HEK293 (cell line): Measurements from ENCODE around the gene AFF4.

Experiments
- HOXA7 ChIP-seq: sonication (generic); formaldehyde crosslinking; IDR thresholded peaks from 2 replicates; pipeline ENCODE4 v1.8.1; 2022; ENCODE audit warnings: missing genetic modification reagents, borderline replicate concordance
- HOXD13 ChIP-seq: sonication (generic); formaldehyde crosslinking; IDR thresholded peaks from 2 replicates; pipeline ENCODE4 v1.8.0; 2022; ENCODE audit warnings: missing genetic modification reagents, borderline replicate concordance
- KLF1 ChIP-seq: fragments of 450-650 bp; formaldehyde crosslinking; IDR thresholded peaks from 2 replicates; pipeline ENCODE4 v1.5.1; 2016; ENCODE audit warnings: missing biosample characterization, missing genetic modification characterization
- MEIS1 ChIP-seq: sonication (generic); formaldehyde crosslinking; IDR thresholded peaks from 2 replicates; pipeline ENCODE4 v1.8.1; 2022; ENCODE audit warnings: missing genetic modification reagents, mild to moderate bottlenecking, borderline replicate concordance
- SCRT2 ChIP-seq: fragments of 450-650 bp; formaldehyde crosslinking; IDR thresholded peaks from 2 replicates; pipeline ENCODE4 v1.5.1; 2016; ENCODE audit warnings: missing biosample characterization, missing genetic modification characterization
- TRIM28 ChIP-seq: IDR thresholded peaks from 2 replicates; pipeline ENCODE4 v1.6.1; 2011; ENCODE audit warnings: low read length, control low read depth, borderline replicate concordance
- ZBTB1 ChIP-seq: fragments of 450-650 bp; formaldehyde crosslinking; IDR thresholded peaks from 2 replicates; pipeline ENCODE4 v1.5.1; 2016; ENCODE audit warnings: missing biosample characterization, missing genetic modification characterization
- ZBTB17 ChIP-seq: fragments of 450-650 bp; formaldehyde crosslinking; IDR thresholded peaks from 2 replicates; pipeline ENCODE4 v1.5.1; 2016; ENCODE audit warnings: missing biosample characterization, missing genetic modification characterization
- ZNF148 ChIP-seq: fragments of 450-650 bp; formaldehyde crosslinking; IDR thresholded peaks from 2 replicates; pipeline ENCODE4 v1.5.0; 2017; ENCODE audit warnings: missing biosample characterization, missing genetic modification characterization, borderline replicate concordance
- ZNF16 ChIP-seq: fragments of 450-650 bp; formaldehyde crosslinking; IDR thresholded peaks from 2 replicates; pipeline ENCODE4 v1.5.1; 2016; ENCODE audit warnings: low read depth, missing biosample characterization, missing genetic modification characterization
- ZNF214 ChIP-seq: fragments of 450-650 bp; formaldehyde crosslinking; IDR thresholded peaks from 2 replicates; pipeline ENCODE4 v1.5.1; 2017; ENCODE audit warnings: missing biosample characterization, mild to moderate bottlenecking, missing genetic modification characterization, borderline replicate concordance
- ZNF394 ChIP-seq: fragments of 450-650 bp; formaldehyde crosslinking; IDR thresholded peaks from 2 replicates; pipeline ENCODE4 v1.5.1; 2016; ENCODE audit warnings: missing biosample characterization, missing genetic modification characterization, mild to moderate bottlenecking, moderate library complexity, borderline replicate concordance
- ZNF548 ChIP-seq: fragments of 450-650 bp; formaldehyde crosslinking; IDR thresholded peaks from 2 replicates; pipeline ENCODE4 v1.5.1; 2016; ENCODE audit warnings: missing biosample characterization, missing genetic modification characterization
- ZNF571 ChIP-seq: fragments of 450-650 bp; formaldehyde crosslinking; IDR thresholded peaks from 2 replicates; pipeline ENCODE4 v1.5.0; 2017; ENCODE audit warnings: missing biosample characterization, missing genetic modification characterization
- ZNF623 ChIP-seq: fragments of 450-650 bp; formaldehyde crosslinking; IDR thresholded peaks from 2 replicates; pipeline ENCODE4 v1.5.1; 2016; ENCODE audit warnings: missing biosample characterization, missing genetic modification characterization
- ZNF629 ChIP-seq: fragments of 450-650 bp; formaldehyde crosslinking; IDR thresholded peaks from 2 replicates; pipeline ENCODE4 v1.5.1; 2017; ENCODE audit warnings: missing biosample characterization, missing genetic modification characterization
- ZNF701 ChIP-seq: fragments of 450-650 bp; formaldehyde crosslinking; IDR thresholded peaks from 2 replicates; pipeline ENCODE4 v1.5.1; 2016; ENCODE audit warnings: missing biosample characterization, missing genetic modification characterization
- ZNF776 ChIP-seq: fragments of 450-650 bp; formaldehyde crosslinking; IDR thresholded peaks from 2 replicates; pipeline ENCODE4 v1.5.0; 2017; ENCODE audit warnings: missing biosample characterization, missing genetic modification characterization, borderline replicate concordance
- ZNF792 ChIP-seq: fragments of 450-650 bp; formaldehyde crosslinking; IDR thresholded peaks from 2 replicates; pipeline ENCODE4 v1.5.1; 2016; ENCODE audit warnings: missing biosample characterization, missing genetic modification characterization
- ZXDB ChIP-seq: fragments of 450-650 bp; formaldehyde crosslinking; IDR thresholded peaks from 2 replicates; pipeline ENCODE4 v1.5.1; 2016; ENCODE audit warnings: missing biosample characterization, missing genetic modification characterization
- TF ChIP-seq, protein P1 (sequence below): fragments of 450-650 bp; formaldehyde crosslinking; IDR thresholded peaks from 2 replicates; pipeline ENCODE4 v1.5.1; 2016; ENCODE audit warnings: missing biosample characterization, missing genetic modification characterization
- TF ChIP-seq, protein P2 (sequence below): fragments of 450-650 bp; formaldehyde crosslinking; IDR thresholded peaks from 2 replicates; pipeline ENCODE4 v1.5.1; 2016; ENCODE audit warnings: missing biosample characterization, missing genetic modification characterization
- TF ChIP-seq, protein P3 (sequence below): fragments of 450-650 bp; formaldehyde crosslinking; conservative IDR thresholded peaks from 2 replicates; pipeline ENCODE4 v1.5.1; 2016; ENCODE audit warnings: low read depth, missing biosample characterization, missing genetic modification characterization
- TF ChIP-seq, protein P4 (sequence below): IDR thresholded peaks from 2 replicates; pipeline ENCODE4 v1.6.1; 2011; ENCODE audit warnings: mild to moderate bottlenecking, low read depth, low read length, borderline replicate concordance
- TF ChIP-seq, protein P5 (sequence below): fragments of 450-650 bp; formaldehyde crosslinking; IDR thresholded peaks from 2 replicates; pipeline ENCODE4 v1.5.1; 2016; ENCODE audit warnings: missing biosample characterization, missing genetic modification characterization
- TF ChIP-seq, protein P6 (sequence below): sonication (generic); formaldehyde crosslinking; IDR thresholded peaks from 2 replicates; pipeline ENCODE4 v1.8.1; 2022; ENCODE audit warnings: mild to moderate bottlenecking, moderate library complexity, missing genetic modification reagents

The AFF4 gene

DNA sequence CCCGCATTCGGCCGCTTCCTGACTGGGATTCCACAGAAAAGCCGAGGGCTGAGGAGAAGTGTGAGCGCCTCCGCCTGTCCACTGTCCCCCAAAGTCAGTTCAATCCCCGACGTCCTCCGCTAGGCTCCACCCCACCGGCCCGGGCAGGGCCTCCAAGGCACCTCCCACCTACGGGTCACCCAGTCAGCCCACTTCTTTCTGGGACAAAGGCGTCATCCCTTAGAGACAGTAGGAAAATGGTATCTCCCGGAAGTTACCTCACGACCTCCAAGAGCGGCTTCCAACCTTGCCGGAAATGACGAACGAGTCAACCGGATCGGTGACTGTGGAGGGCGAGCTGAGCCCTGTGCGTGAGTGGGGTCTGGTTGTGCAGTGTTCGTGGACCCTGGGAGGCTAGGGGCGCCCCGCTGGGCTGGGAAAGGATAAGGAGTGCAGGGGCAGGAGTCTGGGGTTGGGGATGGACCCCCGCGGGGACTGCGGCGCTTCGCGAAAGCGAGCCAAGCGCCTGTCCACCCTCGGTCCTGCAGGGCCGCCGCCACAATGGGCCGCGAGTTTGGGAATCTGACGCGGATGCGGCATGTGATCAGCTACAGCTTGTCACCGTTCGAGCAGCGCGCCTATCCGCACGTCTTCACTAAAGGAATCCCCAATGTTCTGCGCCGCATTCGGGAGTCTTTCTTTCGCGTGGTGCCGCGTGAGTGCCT lies 96.9 kb downstream of the AFF4 start, which contains the start of the genes GDF9 and UQCRQ (continued):
- TF ChIP-seq, protein P1, sequence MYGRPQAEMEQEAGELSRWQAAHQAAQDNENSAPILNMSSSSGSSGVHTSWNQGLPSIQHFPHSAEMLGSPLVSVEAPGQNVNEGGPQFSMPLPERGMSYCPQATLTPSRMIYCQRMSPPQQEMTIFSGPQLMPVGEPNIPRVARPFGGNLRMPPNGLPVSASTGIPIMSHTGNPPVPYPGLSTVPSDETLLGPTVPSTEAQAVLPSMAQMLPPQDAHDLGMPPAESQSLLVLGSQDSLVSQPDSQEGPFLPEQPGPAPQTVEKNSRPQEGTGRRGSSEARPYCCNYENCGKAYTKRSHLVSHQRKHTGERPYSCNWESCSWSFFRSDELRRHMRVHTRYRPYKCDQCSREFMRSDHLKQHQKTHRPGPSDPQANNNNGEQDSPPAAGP (tag by site-specific recombination): 0 out of 2 replicates have a peak, but pooled peaks have one; percentile 43
- TF ChIP-seq ZNF623 (tag by site-specific recombination) (no peak), ZNF394 (tag by site-specific recombination) (peak; percentile 45; the same call in 1 of the 2 replicates), ZXDB (peak; percentile 80), ZNF148 (no peak), ZNF214 (tag by site-specific recombination) (no peak), ZNF792 (no peak), ZNF776 (tag by site-specific recombination) (no peak), MEIS1 (CRISPR knock-in tag) (no peak), ZNF701 (tag by site-specific recombination) (no peak), ZNF16 (no peak), ZBTB17 (peak; percentile 84), ZNF548 (tag by site-specific recombination) (no peak), ZNF629 (tag by site-specific recombination) (peak; percentile 100), TRIM28 (peak; percentile 84), HOXD13 (no peak), ZNF571 (no peak), HOXA7 (CRISPR knock-in tag) (no peak), ZBTB1 (tag by site-specific recombination) (no peak), KLF1 (0 out of 2 replicates have a peak, but pooled peaks have one; percentile 27), SCRT2 (tag by site-specific recombination) (no peak)
- TF ChIP-seq, protein P2, sequence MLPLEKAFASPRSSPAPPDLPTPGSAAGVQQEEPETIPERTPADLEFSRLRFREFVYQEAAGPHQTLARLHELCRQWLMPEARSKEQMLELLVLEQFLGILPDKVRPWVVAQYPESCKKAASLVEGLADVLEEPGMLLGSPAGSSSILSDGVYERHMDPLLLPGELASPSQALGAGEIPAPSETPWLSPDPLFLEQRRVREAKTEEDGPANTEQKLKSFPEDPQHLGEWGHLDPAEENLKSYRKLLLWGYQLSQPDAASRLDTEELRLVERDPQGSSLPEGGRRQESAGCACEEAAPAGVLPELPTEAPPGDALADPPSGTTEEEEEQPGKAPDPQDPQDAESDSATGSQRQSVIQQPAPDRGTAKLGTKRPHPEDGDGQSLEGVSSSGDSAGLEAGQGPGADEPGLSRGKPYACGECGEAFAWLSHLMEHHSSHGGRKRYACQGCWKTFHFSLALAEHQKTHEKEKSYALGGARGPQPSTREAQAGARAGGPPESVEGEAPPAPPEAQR (tag by site-specific recombination): no peak
- TF ChIP-seq, protein P3, sequence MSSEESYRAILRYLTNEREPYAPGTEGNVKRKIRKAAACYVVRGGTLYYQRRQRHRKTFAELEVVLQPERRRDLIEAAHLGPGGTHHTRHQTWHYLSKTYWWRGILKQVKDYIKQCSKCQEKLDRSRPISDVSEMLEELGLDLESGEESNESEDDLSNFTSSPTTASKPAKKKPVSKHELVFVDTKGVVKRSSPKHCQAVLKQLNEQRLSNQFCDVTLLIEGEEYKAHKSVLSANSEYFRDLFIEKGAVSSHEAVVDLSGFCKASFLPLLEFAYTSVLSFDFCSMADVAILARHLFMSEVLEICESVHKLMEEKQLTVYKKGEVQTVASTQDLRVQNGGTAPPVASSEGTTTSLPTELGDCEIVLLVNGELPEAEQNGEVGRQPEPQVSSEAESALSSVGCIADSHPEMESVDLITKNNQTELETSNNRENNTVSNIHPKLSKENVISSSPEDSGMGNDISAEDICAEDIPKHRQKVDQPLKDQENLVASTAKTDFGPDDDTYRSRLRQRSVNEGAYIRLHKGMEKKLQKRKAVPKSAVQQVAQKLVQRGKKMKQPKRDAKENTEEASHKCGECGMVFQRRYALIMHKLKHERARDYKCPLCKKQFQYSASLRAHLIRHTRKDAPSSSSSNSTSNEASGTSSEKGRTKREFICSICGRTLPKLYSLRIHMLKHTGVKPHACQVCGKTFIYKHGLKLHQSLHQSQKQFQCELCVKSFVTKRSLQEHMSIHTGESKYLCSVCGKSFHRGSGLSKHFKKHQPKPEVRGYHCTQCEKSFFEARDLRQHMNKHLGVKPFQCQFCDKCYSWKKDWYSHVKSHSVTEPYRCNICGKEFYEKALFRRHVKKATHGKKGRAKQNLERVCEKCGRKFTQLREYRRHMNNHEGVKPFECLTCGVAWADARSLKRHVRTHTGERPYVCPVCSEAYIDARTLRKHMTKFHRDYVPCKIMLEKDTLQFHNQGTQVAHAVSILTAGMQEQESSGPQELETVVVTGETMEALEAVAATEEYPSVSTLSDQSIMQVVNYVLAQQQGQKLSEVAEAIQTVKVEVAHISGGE: peak; percentile 91
- TF ChIP-seq, protein P4, sequence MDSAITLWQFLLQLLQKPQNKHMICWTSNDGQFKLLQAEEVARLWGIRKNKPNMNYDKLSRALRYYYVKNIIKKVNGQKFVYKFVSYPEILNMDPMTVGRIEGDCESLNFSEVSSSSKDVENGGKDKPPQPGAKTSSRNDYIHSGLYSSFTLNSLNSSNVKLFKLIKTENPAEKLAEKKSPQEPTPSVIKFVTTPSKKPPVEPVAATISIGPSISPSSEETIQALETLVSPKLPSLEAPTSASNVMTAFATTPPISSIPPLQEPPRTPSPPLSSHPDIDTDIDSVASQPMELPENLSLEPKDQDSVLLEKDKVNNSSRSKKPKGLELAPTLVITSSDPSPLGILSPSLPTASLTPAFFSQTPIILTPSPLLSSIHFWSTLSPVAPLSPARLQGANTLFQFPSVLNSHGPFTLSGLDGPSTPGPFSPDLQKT: no peak
- TF ChIP-seq, protein P5, sequence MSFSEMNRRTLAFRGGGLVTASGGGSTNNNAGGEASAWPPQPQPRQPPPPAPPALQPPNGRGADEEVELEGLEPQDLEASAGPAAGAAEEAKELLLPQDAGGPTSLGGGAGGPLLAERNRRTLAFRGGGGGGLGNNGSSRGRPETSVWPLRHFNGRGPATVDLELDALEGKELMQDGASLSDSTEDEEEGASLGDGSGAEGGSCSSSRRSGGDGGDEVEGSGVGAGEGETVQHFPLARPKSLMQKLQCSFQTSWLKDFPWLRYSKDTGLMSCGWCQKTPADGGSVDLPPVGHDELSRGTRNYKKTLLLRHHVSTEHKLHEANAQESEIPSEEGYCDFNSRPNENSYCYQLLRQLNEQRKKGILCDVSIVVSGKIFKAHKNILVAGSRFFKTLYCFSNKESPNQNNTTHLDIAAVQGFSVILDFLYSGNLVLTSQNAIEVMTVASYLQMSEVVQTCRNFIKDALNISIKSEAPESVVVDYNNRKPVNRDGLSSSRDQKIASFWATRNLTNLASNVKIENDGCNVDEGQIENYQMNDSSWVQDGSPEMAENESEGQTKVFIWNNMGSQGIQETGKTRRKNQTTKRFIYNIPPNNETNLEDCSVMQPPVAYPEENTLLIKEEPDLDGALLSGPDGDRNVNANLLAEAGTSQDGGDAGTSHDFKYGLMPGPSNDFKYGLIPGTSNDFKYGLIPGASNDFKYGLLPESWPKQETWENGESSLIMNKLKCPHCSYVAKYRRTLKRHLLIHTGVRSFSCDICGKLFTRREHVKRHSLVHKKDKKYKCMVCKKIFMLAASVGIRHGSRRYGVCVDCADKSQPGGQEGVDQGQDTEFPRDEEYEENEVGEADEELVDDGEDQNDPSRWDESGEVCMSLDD: peak; percentile 67
- TF ChIP-seq, protein P6, sequence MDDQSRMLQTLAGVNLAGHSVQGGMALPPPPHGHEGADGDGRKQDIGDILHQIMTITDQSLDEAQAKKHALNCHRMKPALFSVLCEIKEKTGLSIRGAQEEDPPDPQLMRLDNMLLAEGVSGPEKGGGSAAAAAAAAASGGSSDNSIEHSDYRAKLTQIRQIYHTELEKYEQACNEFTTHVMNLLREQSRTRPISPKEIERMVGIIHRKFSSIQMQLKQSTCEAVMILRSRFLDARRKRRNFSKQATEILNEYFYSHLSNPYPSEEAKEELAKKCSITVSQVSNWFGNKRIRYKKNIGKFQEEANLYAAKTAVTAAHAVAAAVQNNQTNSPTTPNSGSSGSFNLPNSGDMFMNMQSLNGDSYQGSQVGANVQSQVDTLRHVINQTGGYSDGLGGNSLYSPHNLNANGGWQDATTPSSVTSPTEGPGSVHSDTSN (CRISPR knock-in tag): peak; percentile 8; the same call in 1 of the 2 replicates
